Measurements from ENCODE around the gene AKT3.

- TF ChIP-seq CTCF (conservative IDR thresholded peaks at IDR 0.05; ENCODE audit: low read length) (no peak), EZH2phosphoT487 (IDR thresholded peaks at IDR 0.05; ENCODE audit: borderline replicate concordance) (no peak)
Observed at GRCh38 chr1:243705585-243705984, 144.5 kb downstream of the AKT3 start.
